Calu3 (cell line): ENCODE results near the gene COL5A1. TPM values are rescaled to one million over a fixed set of nuclear protein-coding genes. Genes with fewer than 3 reads are reported as not detected.

Experiments
- BruUV-seq: library from RNA; stranded (reverse); fragments of 400-500 nt; replicated peaks from 2 replicates; lab custom pipeline; 2021; lab: Mats Ljungman, UMichigan
- CTCF ChIA-PET: fragments of 300-600 bp; sonication (Branson Sonifier 250); formaldehyde crosslinking; loops from one replicate; lab custom pipeline; 2022; ENCODE audit warnings: antibody characterized with exemption; lab: Charles Lee
- DNase-seq: peaks from one replicate; pipeline ENCODE4 v3.0.0; 2022
- H3K27ac Mint-ChIP-seq: one replicate; pipeline ENCODE4 v1.8.0; 2022; ENCODE audit warnings: mixed read lengths; ENCODE audit not compliant: unreplicated experiment
- H3K27me3 Mint-ChIP-seq: one replicate; pipeline ENCODE4 v1.8.0; 2022; ENCODE audit warnings: mixed read lengths; ENCODE audit not compliant: unreplicated experiment
- H3K36me3 Mint-ChIP-seq: one replicate; pipeline ENCODE4 v1.8.0; 2022; ENCODE audit warnings: mild to moderate bottlenecking, moderate library complexity, mixed read lengths; ENCODE audit not compliant: insufficient read depth, unreplicated experiment
- H3K4me1 Mint-ChIP-seq: one replicate; pipeline ENCODE4 v1.8.0; 2022; ENCODE audit warnings: mild to moderate bottlenecking, low read depth, mixed read lengths; ENCODE audit not compliant: unreplicated experiment
- H3K4me3 Mint-ChIP-seq: one replicate; pipeline ENCODE4 v1.8.0; 2022; ENCODE audit warnings: mild to moderate bottlenecking, low read depth, moderate library complexity, mixed read lengths; ENCODE audit not compliant: unreplicated experiment
- H3K9me3 Mint-ChIP-seq: one replicate; pipeline ENCODE4 v1.8.0; 2022; ENCODE audit warnings: low read depth, mixed read lengths; ENCODE audit not compliant: unreplicated experiment
- intact Hi-C: fragments of 100-400 bp; cut with micrococcal nuclease; formaldehyde crosslinking; loops from one replicate; pipeline ENCODE4 v1.10.0; 2022; ENCODE audit not compliant: unreplicated experiment
- total RNA-seq: library from RNA; stranded (reverse); gene quantifications from 2 replicates; pipeline ENCODE4 v1.2.3, GENCODE V29; 2022
- TF ChIP-seq, protein P1 (sequence below): fragments of 200-600 bp; IDR thresholded peaks from one replicate; pipeline ENCODE4 v1.8.0; 2022; ENCODE audit warnings: antibody characterized with exemption; ENCODE audit not compliant: unreplicated experiment

The COL5A1 gene
- total RNA-seq, 1 experiment from 2014 or later = not detected

GRCh38 chr9:134818591-134818990 is 177.0 kb downstream of the COL5A1 start:
- no peak for DNase-seq
- no peak overlapping the region for H3K4me3 Mint-ChIP-seq
- CTCF ChIA-PET = no interaction called here
- intact Hi-C loops = no loop called here
- H3K4me1 Mint-ChIP-seq = no peaks in the 10 kb centered on the region
- no TSS peak for BruUV-seq
- no peaks in the 10 kb centered on the region for H3K36me3 Mint-ChIP-seq
- no peak overlapping the region for H3K27ac Mint-ChIP-seq
- TF ChIP-seq, protein P1, sequence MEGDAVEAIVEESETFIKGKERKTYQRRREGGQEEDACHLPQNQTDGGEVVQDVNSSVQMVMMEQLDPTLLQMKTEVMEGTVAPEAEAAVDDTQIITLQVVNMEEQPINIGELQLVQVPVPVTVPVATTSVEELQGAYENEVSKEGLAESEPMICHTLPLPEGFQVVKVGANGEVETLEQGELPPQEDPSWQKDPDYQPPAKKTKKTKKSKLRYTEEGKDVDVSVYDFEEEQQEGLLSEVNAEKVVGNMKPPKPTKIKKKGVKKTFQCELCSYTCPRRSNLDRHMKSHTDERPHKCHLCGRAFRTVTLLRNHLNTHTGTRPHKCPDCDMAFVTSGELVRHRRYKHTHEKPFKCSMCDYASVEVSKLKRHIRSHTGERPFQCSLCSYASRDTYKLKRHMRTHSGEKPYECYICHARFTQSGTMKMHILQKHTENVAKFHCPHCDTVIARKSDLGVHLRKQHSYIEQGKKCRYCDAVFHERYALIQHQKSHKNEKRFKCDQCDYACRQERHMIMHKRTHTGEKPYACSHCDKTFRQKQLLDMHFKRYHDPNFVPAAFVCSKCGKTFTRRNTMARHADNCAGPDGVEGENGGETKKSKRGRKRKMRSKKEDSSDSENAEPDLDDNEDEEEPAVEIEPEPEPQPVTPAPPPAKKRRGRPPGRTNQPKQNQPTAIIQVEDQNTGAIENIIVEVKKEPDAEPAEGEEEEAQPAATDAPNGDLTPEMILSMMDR = no peak
- no peaks in the 10 kb centered on the region for H3K27me3 Mint-ChIP-seq
- H3K9me3 Mint-ChIP-seq = no peaks in the 10 kb centered on the region

DNA sequence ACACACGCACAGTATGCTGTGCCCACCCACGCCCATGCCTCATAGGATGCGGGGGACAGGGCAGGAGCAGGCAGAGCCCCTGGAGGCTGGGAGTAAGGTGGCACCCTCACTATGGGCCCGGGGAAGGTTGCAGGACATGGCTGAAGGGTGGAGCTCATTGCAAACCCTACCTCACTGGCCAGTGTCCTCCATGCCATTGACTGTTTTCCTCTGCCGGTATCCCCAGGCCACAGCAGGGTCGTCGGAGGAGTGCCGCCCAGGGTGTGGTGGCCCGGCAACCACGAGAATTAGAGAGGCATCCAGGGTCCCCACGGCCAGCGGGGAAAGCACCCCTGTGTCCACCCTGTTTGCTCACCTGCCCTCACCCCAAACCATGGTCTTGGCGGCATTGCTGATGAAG is 179.3 kb downstream of the COL5A1 start:
- no peaks in the 10 kb centered on the region for H3K4me1 Mint-ChIP-seq
- TF ChIP-seq, protein P1 = no peak
- CTCF ChIA-PET = no interaction called here
- no peak for DNase-seq
- H3K27ac Mint-ChIP-seq = no peak overlapping the region
- intact Hi-C loops = no loop called here
- no peaks in the 10 kb centered on the region for H3K36me3 Mint-ChIP-seq
- no peaks in the 10 kb centered on the region for H3K27me3 Mint-ChIP-seq
- BruUV-seq = no TSS peak
- no peak overlapping the region for H3K4me3 Mint-ChIP-seq
- no peaks in the 10 kb centered on the region for H3K9me3 Mint-ChIP-seq

- H3K27ac Mint-ChIP-seq = no peak overlapping the region
- TF ChIP-seq, protein P1 = no peak
- BruUV-seq = no TSS peak
- no peak for DNase-seq
- intact Hi-C loops = no loop called here
- no peaks in the 10 kb centered on the region for H3K27me3 Mint-ChIP-seq
- CTCF ChIA-PET = no interaction called here
- H3K4me1 Mint-ChIP-seq = no peaks in the 10 kb centered on the region
- H3K4me3 Mint-ChIP-seq = no peak overlapping the region
- no peaks in the 10 kb centered on the region for H3K9me3 Mint-ChIP-seq
- H3K36me3 Mint-ChIP-seq = no peaks in the 10 kb centered on the region
Measured at GRCh38 chr9:134822541-134822940, 180.9 kb downstream of the COL5A1 start.

- CTCF ChIA-PET = no interaction called here
- Mint-ChIP-seq H3K4me3 (no peak overlapping the region), H3K4me1 (no peaks in the 10 kb centered on the region), H3K9me3 (no peaks in the 10 kb centered on the region), H3K36me3 (no peaks in the 10 kb centered on the region), H3K27ac (no peak overlapping the region), H3K27me3 (no peaks in the 10 kb centered on the region)
- intact Hi-C loops = no loop called here
- DNase-seq = no peak
- TF ChIP-seq, protein P1 = no peak
- BruUV-seq = no TSS peak
Measured at GRCh38 chr9:134823623-134824022, 182.0 kb downstream of the COL5A1 start.
